Right lobe of liver (tissue), 6 donors: ENCODE data around the gene GZMH. TPM values are rescaled to one million over a fixed set of nuclear protein-coding genes. Genes with fewer than 3 reads are reported as not detected.
A peak's percentile ranks its signal among the peaks of the same experiment; 100 is the strongest.

ENCODE experiments used
- ATAC-seq, 4 donors: fragments of 200-7000 bp; cut with Tn5 transposase; one replicate each; pipeline ENCODE4 v1.9.1; 2020; ENCODE audit warnings: mild to moderate bottlenecking in 4 of 4, moderate library complexity in 4 of 4
- DNase-seq, 3 donors: peaks; one replicate each; pipeline ENCODE4 v3.0.0-alpha.2; 2020
- H3K27ac ChIP-seq, 3 donors: fragments of 200-600 bp; one replicate each; pipeline ENCODE4 v1.8.0; 2022
- H3K27me3 ChIP-seq, 2 donors: fragments of 200-600 bp; one replicate each; pipeline ENCODE4 v1.8.0; 2022
- H3K36me3 ChIP-seq, 4 donors: fragments of 200-600 bp; sonication (generic) in 1 of 4; one replicate each; pipeline versions ENCODE4 v1.5.1 to v1.8.0; 2017 to 2022; ENCODE audit warnings: control low read depth in 1 of 4
- H3K4me1 ChIP-seq, 4 donors: fragments of 200-600 bp; sonication (generic) in 1 of 4; one replicate each; pipeline versions ENCODE4 v1.5.1 to v1.8.0; 2017 to 2022; ENCODE audit warnings: control low read depth in 1 of 4
- H3K4me3 ChIP-seq, 3 donors: fragments of 200-600 bp; one replicate each; pipeline ENCODE4 v1.8.0; 2022
- H3K9me3 ChIP-seq, 4 donors: fragments of 200-600 bp; sonication (generic) in 1 of 4; one replicate each; pipeline versions ENCODE4 v1.5.1 to v1.8.0; 2017 to 2022; ENCODE audit warnings: control low read depth in 1 of 4
- POLR2A ChIP-seq: fragments of 450-650 bp; IDR thresholded peaks from one replicate; pipeline ENCODE4 v1.6.1; 2017; ENCODE audit warnings: antibody characterized with exemption, mild to moderate bottlenecking
- WGBS: methylation state at CpG from one replicate; pipeline ENCODE4 v1.1.6; 2018; ENCODE audit warnings: low coverage, low lambda C conversion rate; ENCODE audit not compliant: insufficient coverage; ENCODE audit errors: missing lambda C conversion rate; 5-methylcytosine and 5-hydroxymethylcytosine counted together
- intact Hi-C, 2 donors: fragments of 100-400 bp; cut with DNase I; formaldehyde crosslinking; loops; one replicate each; pipeline versions ENCODE4 v1.11.2 to v1.14.1; 2022
- total RNA-seq, 6 experiments: library from RNA; depleted of rRNA in 2 of 6; stranded (reverse); fragments of >200 nt in 2 of 6; fragmentation: NEBNext Ultra II Directional in 3 of 6; extraction: Animal tissue kit (Norgen Biotek cat#: 25700) in 3 of 6; gene quantifications; one replicate each; pipeline versions ENCODE4 v1.1.0 to v1.2.4, GENCODE V29; 2016 to 2023
- TF ChIP-seq, protein P1 (sequence below), 4 donors: fragments of 200-600 bp in 3 of 4; fragments of 450-650 bp in 1 of 4; IDR thresholded peaks; one replicate each; pipeline versions ENCODE4 v1.5.1 to v1.8.0; 2016 to 2022; ENCODE audit warnings: antibody characterized with exemption in 4 of 4, mild to moderate bottlenecking in 2 of 4
- donor health status: DM: no; HTN: yes; CAD: no.
- donor health status: DM: no; HTN: no; CAD: no.
- donor health status: DM: no; HTN: no; CAD: no.
- donor health status: DM: no; HTN: yes; CAD: no.
- donor health status: DM: no; HTN: yes; CAD: no.

The GZMH gene
- total RNA-seq, 6 experiments from 2014 or later, result 0.44 to 0.93 (median 0.48) TPM; not detected in 1

DNA sequence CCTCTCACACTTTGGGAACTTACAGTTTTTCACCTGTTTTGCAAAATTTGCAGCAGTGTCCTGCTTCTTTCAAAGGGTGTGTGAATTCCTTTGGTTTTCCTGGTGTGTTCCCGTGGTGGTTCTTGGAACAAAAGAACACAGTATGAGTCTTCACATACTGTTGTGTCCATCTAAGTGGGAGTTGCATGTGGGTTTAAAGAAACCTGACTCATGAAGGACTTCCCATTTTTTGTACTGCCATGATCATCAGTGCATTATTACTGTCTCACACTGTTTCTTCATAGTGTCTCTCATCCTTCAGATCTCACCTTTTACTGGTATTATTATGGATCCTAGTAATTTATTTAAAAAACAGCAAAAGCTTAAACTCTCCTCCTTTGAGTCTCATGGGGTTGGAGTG lies 3.8 kb upstream of the GZMH start:
- Histone ChIP-seq H3K4me3 (no peak overlapping the region), H3K36me3 (no peaks in the 10 kb centered on the region), H3K4me1 (no peaks in the 10 kb centered on the region), H3K9me3 (no peaks in the 10 kb centered on the region), H3K27me3 (no peaks in the 10 kb centered on the region), H3K27ac (no peak overlapping the region)
- ATAC-seq (no peak), DNase-seq (no peak)
- intact Hi-C loops, result no loop called here
- TF ChIP-seq, protein P1, sequence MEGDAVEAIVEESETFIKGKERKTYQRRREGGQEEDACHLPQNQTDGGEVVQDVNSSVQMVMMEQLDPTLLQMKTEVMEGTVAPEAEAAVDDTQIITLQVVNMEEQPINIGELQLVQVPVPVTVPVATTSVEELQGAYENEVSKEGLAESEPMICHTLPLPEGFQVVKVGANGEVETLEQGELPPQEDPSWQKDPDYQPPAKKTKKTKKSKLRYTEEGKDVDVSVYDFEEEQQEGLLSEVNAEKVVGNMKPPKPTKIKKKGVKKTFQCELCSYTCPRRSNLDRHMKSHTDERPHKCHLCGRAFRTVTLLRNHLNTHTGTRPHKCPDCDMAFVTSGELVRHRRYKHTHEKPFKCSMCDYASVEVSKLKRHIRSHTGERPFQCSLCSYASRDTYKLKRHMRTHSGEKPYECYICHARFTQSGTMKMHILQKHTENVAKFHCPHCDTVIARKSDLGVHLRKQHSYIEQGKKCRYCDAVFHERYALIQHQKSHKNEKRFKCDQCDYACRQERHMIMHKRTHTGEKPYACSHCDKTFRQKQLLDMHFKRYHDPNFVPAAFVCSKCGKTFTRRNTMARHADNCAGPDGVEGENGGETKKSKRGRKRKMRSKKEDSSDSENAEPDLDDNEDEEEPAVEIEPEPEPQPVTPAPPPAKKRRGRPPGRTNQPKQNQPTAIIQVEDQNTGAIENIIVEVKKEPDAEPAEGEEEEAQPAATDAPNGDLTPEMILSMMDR (IDR thresholded peaks at IDR 0.05), result no peak
- no peak for TF ChIP-seq POLR2A
- WGBS, result 24% methylated on average over 1 of the region's 1 CpG

DNA sequence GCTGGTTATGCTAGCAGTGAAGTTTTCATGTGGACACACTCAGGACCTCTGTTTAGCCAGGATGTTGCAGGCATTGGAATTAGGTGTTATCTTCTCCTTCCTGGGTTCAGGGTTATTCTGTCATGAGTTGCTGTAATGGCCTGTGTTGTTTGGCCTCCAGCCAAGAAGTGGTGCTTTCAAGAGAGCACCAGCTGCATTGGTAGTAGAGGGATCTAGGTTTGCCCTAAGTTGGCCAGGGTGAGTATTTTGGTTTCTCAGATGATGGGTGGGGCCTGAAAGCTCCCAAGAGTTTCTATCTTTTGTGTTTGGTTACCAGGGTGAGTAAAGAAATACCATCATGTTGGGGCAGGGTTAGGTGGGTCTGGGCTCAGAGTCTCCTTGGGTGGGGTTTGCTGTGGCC lies 2.7 kb upstream of the GZMH start:
- Histone ChIP-seq H3K27me3 (no peaks in the 10 kb centered on the region), H3K27ac (no peak overlapping the region), H3K4me3 (no peak overlapping the region), H3K36me3 (no peaks in the 10 kb centered on the region), H3K4me1 (no peaks in the 10 kb centered on the region), H3K9me3 (no peaks in the 10 kb centered on the region)
- TF ChIP-seq, protein P1 (IDR thresholded peaks at IDR 0.05), result no peak
- no peak for TF ChIP-seq POLR2A
- DNase-seq, result no peak
- intact Hi-C loops, result no loop called here
- ATAC-seq, result no peak

DNA sequence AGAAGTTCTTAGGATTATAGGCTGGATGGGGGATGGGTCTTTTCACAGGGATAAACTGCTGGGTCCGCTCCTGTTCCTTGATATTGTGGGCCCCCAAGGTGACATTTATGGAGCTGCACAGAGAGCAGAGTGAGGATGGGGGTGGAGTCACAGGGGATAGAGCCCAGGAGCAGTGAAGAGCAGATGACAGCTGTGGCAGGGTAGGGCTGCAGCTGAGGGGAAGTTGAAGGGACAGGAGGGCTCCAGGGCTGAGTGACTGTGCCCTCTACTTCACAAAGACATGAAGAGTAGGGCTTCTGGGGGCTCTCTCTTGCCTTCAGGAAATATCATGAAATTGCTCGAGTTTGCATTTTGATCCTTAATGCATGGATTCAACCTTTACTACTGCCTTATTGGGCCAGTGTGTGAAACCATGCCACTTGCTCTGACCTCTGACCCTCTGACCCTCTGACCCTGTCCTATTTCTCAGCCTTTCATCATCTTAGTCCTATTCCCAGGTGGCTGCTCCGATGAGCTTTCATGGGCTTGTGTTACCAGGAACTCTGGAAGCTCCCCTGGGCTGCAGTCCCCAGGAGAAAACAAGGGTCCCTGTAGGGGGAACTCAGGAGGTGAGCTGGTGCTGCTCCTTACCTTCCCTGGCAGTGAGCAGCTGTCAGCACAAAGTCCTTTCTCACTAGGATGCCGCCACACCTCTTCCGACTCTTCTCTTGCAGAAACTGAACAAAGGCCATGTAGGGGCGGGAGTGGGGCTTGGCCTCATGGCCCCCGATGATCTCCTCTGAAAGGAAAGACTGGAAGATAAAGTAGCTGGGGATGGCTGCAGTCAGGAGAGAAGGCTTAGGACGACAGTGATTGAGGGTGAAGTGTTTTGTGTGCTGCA lies 1.6 kb downstream of the GZMH start:
- H3K27ac ChIP-seq, result no peak overlapping the region
- ATAC-seq (peak in 1 of 4 donors; percentile 21), DNase-seq (peak in 1 of 3 donors; percentile 18)
- H3K27me3 ChIP-seq, result no peaks in the 10 kb centered on the region
- no peaks in the 10 kb centered on the region for H3K4me1 ChIP-seq
- TF ChIP-seq, protein P1 (IDR thresholded peaks at IDR 0.05), result no peak
- TF ChIP-seq POLR2A, result no peak
- H3K9me3 ChIP-seq, result no peaks in the 10 kb centered on the region
- no peaks in the 10 kb centered on the region for H3K36me3 ChIP-seq
- no peak overlapping the region for H3K4me3 ChIP-seq
- intact Hi-C loops, result no loop called here
- WGBS, result 62% methylated on average over 7 of the region's 8 CpGs

DNA sequence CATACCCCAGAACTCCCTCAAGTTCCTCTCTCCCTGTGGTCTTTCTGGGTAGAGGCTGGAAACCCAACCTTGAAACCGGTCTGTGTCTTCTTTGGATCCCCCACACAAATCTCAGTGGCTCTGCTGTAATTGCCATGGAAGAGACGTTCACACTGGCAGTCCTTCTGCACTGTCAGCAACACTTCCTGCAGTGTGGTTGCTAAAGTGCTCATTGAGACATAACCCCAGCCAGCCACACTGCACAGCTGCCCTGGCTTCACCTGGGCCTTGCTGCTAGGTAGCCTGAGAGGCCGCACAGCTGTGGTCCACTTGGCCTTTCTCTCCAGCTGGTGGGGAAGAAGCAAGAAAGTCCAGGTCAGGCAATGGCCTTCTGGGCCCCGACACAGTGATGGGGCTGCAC lies 2.4 kb downstream of the GZMH start:
- intact Hi-C loops, result no loop called here
- Histone ChIP-seq H3K27me3 (no peaks in the 10 kb centered on the region), H3K4me1 (no peaks in the 10 kb centered on the region), H3K36me3 (no peaks in the 10 kb centered on the region), H3K9me3 (no peaks in the 10 kb centered on the region), H3K27ac (no peak overlapping the region), H3K4me3 (no peak overlapping the region)
- TF ChIP-seq, protein P1 (IDR thresholded peaks at IDR 0.05), result no peak
- TF ChIP-seq POLR2A, result no peak
- DNase-seq (peak in 1 of 3 donors; percentile 27), ATAC-seq (peak in 3 of 4 donors; percentile 26 to 44 (median 35))
- 61% methylated on average over 3 of the region's 4 CpGs for WGBS
